AG08395 (cell line): ENCODE results near the gene CACNB1.
"Not testable (repeated sequence)": the region's sequence is repeated elsewhere in the genome, so short reads cannot be mapped to it uniquely, and the experiment has no call there.

ENCODE experiments used
- DNase-seq: peaks from one replicate; pipeline ENCODE4 v3.0.0; 2012; ENCODE audit warnings: mixed read lengths, low spot score

Gene CACNB1

DNA sequence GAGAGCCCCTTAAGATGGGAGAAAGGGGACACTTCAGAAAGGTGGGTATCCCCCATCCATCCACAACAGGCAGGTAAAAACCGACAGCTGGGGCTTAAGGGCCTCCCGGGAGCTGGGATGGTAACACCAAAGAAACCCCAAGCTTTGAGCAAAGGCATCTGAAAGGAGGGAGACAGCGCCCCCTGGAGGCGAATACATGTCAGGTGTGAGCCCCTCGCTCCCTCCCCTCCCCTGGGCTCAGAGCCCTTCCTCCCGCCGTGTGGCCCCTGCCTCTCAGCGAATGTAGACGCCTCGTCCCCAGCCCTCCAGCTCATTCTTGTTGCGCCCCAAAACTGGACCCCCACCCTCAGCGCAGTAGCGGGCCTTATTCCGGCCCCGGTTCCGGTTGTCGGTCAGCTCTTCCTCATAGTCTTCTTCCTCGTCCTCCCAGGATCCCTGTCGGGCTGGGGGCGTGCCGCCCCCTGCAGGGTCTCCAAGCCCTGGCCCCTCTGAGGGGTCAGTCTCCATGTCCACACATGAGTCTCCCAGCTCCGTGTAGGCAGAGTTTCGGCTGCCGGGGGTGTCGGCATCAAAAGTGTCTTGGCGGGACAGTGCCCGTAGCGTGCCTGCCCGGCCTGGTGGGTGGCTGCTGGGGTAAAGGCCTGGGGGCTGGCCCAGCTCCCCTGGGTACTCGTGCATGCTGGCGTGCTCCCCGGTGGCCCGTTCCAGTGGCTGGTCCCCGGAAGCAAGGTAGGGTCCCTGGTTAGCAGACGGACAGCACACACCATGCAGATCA, 22.4 kb downstream of the CACNB1 start:
- DNase-seq: peak; percentile 73

DNA sequence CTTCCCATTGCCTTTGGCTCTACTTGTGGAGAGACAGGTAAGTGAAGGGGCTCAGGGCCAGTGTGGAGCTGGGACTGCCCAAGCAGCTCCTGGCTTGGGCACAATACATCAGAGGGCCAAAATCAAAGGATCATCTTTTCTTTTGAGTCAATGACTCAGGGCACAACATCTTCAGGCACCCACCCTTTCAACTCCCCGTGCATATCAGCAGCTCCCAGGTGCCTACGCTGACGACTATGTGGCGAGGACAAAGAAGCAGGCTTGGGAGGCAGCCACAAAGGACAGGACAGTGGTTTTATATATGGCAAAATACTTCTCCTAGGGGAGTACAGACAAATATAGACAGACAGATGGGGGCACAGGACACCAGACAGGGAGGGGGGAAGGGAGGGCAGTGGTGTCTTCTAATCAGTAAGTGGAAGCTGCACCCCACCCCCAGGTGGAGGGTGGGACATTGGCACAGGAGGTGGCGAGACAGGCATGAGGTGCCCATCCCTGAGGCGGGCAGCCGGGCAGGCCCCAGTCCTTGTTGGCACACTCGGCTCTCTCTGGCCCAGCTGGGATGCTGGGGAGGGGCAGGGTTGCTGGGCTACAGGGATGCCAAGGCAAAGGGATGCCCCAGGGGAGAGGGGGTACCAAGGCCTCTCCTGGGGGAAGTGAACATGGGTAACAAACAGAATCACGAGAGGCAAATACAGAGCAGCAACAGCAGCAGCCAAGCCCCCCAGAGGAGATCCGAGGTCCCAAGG, 23.8 kb downstream of the CACNB1 start:
- DNase-seq: no peak

DNA sequence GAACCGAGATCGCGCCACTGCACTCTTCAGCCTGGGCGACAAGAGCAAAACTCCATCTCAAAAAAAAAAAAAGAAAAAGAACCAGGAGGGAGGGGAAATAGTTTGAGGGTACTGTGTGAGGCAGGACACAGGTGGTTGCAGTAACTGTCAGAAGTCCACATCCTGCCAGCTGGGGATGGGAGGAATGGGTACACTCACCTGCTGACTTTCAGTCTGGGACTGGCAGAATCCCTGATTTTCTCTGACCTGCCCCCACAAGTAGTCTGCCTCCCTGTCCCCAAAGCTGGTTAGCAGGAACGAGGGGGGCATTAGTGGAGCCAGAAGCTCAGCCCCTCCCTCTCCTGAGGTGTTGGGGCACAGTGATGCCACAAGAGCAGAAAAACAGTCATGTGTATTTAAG, 24.4 kb downstream of the CACNB1 start:
- no peak for DNase-seq

DNA sequence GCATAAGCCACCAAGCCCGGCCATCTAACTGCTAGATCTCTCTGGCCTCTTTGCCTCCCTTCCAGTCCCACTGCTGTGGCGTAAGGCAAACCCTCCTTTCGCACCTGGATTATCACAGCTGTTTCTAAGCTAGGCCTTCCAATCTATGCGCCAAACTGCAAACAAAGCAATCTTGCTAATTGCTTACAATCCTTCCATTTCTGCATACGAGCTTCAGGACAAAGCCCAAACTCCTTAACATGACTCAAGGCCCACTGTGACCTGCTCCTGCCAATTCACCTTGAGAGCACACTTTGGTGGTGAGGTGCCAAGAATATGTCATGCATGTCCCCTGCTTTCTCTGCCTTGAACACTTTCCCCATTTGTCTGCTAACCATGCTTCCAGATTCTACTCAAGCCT, 25.5 kb downstream of the CACNB1 start:
- no peak for DNase-seq

DNA sequence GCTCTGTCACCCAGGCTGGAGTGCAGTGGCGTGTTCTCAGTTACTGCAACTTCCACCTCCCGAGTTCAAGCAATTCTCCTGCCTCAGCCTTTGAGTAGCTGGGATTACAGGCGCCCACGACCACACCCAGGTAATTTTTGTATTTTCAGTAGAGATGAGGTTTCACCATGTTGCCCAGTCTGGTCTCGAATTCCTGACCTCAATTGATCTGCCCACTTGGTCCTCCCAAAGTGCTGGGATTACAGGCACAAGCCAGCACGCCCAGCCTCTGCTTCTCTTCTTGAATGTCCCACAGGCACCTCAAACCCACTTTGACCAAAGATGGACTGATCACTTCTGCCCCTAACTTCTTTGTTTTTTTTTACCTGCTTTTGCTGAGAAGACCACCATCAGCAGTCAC, 26.9 kb downstream of the CACNB1 start:
- no peak for DNase-seq

DNA sequence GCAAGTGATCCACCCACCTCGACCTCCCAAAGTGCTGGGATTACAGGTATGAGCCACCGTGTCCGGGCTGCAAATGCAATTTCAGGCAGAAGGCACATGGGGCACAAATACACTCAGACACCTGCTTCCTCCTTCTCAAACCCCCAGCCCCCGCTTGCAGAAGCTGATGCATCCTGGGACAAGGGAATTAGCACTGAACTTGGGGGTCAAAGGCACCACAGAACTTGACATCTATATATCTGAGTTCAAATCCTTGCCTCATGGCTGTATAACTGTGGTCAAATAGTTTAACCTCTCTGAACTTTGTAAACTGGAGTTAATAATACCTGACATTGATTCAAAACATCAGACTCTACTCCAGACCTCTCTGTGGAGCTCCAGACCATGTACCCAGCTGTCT, 27.4 kb downstream of the CACNB1 start:
- DNase-seq: no peak

DNA sequence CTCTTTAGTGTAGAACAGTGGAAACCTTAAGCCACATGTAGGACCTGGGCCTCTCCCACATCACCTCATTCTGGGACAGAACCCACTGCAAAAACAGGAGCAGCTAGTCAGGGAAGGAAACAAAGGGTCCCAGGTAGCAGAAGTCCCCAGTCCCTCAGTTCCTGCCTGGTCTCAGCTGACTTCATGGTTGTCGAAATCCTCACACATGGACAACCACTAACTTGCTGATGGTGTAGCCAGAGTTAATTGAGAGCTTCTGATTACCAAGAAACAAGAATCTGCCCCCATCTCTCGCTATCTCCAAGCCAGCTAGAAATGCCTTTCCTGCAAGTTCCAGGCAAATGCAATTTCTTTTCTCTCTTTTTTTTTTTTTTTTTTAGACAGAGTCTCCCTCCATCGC, 28.0 kb downstream of the CACNB1 start:
- no peak for DNase-seq

DNA sequence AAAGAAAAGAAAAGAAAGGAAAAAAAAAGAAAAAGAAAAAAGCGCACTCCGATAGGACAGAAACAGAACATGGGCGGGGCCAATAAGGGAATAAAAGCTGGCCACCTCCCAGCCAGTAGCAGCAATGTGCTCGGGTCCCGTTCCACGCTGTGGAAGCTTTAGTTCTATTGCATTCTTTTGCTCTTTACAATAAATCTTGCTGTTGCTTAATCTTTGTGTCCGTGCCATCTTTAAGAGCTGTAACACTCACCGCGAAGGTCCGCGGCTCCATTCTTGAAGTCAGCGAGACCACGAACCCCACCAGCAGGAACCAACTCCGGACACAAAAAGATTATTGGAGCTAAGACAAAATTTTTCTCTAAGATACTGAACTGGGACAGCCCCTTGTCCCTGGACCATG, 28.4 kb downstream of the CACNB1 start:
- no peak for DNase-seq

DNA sequence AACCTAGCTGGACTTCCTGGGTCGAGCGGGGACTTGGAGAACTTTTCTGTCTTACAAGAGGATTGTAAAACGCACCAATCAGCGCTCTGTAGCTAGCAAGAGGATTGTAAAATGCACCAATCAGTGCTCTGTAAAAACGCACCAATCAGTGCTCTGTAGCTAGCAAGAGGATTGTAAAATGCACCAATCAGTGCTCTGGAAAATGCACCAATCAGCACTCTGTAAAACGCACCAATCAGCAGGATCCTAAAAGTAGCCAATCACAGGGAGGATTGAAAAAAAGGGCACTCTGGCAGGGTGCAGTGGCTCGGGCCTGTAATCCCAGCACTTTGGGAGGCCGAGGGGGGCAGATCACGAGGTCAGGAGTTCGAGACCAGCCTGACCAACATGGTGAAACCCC, 29.0 kb downstream of the CACNB1 start:
- DNase-seq: not testable (repeated sequence)

DNA sequence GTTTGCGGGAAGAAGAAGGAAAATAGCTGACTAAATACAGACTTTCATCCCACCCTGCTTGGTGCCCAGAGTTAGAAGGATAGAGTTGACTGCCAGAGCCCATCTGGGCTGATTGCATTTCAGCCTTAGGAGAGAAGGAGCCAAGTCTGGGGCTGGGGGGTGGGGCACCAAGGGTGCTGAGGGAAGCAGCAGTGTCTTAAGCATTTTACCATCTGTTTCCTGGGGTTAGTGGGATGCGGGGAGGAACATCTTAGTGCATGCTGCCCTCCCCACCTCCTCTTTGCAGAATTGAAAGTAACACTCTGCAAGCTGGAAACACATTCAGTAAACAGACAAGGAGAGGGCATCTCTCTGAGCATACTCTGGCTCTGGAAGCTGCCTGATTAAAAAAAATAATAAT, 30.0 kb downstream of the CACNB1 start:
- no peak for DNase-seq

DNA sequence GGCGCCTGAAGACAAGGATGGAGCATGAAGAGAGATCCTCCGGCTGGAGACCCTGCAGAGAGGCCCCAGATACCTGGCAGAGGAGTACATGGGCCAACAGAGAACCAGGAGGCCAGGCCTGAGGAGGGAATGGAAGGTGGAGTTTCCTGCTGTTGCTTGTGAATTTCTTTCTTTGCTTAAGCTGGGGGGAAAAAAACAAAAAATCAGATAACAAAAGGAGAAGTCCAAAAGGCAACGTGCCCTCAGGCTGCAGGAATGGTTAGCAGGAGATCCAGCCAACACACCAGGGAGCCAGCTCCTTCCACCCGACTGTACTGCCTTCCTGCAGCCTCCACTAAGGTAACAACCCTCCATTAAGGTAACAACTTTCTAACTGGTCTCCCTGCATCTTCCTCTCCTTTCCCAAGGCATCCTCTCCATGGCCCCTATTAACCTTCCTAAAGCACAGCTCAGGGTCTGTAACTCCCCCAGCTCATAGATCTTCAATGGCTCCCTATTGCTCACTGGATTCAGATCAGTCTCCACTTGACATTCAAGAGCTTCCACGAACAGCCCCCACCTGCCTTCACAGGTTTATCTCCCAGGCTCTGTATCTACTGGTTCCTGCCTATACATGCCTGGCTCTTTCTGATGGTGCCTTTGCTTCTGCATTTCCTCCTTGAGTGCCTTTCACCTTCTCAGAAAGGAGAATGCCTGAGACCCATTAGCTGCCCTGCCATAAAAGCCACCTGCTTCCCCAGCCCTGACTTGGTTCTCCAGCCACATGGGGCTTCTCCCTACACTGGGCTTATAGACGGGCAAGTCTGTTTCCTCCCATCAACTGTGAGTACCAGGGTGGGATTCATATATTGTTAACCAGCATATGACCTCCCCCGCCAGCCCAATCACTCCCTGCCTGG, 30.8 kb downstream of the CACNB1 start:
- no peak for DNase-seq

DNA sequence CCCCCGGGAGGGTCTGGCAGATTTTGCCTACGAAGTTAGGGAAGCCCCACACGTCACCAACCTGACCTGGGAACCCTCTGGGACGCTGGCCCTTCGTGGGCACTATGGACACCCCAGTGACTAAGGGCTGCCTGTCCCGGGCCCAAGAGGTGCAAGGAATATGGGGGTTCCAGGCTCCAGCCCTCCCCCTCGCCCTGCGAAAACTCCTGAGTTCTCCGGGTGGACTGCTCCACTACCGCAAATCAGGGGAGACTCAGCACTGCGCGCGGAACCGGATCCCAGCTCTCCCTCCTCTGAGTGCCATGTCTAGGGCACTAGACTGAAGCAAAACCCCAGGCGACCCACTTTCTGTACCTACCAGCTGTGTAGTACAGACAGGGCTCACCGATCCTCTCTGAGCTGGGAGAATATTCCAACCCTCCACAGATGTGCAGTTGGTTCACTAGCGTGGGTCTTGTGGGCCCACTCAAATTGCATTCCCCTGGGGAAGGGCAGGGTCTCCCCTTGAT, 31.6 kb downstream of the CACNB1 start, which contains the start of gene ARL5C:
ARL5C (minus strand) TSS at position 321 of the 509 bp plus-strand sequence. CDS start 401 bp downstream, outside the sequence.
- DNase-seq: no peak

DNA sequence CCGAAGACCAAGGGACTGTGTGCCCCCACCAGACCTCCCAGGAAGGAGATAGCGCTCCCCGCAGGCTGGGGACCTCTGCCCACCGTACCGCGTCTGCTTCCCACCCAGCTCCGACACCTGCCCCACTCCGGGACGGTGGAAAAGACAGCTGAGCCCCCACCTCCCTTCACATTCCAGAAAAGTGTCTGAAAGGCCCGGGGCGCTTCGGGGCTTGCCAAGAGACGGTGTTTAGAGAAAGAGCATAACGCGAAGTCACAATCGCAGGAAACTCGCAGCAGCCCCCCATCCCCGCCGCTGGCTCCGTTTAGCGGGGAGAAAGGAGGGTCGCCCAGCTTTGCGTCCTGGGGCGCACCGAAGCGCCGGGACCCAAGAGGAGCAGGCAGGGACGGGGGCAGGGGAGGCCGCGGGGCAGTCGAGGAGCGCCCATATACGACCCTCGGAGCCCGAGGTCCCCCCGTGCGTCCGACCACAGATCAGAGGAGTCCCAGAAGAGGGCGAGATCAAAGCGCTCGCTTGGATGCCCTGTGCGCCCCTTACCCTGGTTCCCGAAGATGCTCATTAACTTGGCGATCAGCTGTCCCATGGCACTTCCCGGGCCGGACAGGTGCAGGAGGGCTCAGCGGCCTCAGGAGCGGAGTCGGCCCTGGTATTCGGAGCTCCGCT, 32.2 kb downstream of the CACNB1 start:
- DNase-seq: no peak

DNA sequence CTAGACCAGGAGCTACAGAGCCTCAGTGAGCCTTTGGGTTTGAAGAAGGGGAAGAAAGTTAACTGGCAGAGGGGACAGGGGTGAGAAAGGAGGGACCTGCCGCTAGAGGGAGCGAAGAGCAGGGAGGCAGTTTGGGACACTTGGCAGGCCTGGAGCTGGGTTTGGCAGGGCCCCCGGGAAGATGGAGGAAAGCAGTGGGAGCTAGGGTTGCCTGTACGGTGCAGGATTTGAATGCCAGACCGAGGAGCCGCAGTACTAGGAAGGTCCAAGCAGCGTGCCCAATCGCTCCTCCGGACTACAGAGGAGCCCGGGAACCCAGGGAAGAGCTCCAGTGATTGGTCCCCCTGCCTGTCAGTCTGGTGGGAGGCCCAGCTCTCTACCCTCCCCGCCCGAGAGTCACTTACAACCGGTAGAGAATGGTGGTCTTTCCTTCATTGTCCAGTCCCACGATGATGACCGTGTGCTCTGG, 32.8 kb downstream of the CACNB1 start:
- DNase-seq: peak; percentile 98

DNA sequence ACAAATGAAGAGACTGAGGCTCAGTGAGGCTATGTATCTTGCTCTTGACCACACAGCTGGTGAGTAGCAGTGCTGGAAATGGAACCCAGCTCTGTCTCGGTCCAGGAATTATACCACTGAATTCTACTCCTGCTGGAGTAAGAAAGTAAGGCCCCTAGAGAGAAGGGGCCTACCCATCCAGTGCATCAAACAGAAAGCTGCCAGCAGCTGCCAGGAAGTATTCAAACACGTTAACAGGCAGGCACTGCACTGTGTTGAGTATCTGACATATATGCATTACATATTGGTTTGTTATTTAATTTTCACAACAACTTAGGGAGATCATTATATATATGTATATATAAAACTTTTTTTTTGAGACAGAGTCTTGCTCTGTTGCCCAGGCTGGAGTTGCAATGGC, 35.5 kb downstream of the CACNB1 start:
- no peak for DNase-seq

DNA sequence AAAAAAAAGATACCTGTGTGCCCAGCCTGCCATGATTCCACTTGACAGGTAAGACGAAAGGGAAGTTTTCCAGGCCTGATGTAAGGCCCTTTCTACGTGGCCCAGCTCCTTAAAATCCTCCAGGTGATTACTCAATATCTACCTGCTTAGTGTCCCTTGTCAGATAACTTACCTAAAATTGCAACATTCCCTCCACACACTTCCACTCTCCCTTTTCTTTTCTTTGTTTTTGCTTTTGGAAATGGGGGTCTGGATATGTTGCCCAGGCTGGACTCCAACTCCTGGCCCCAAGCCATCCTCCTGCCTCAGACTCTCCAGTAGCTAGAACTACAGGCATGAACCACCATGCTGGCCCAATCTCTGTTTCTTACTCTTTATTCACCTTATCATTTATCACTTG, 38.8 kb downstream of the CACNB1 start:
- DNase-seq: no peak

DNA sequence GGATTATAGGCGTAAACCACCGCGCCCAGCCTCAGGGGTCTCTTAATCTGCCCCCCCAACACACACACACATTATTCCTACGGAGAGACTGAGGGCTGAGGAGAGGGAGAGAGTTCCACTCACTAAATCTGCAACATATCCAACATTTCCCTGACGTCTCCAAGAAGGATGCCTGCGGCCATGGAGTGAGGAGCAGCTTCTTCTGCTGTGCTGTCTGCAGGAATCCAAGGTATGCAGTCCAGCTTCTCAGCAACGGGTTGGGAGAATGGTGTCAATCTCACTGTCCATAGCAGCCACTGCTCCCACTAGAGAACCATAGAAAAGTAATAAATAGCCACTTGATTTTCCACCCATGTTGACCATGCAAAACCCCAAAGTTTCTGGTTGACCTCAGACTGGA, 41.0 kb downstream of the CACNB1 start:
- no peak for DNase-seq

DNA sequence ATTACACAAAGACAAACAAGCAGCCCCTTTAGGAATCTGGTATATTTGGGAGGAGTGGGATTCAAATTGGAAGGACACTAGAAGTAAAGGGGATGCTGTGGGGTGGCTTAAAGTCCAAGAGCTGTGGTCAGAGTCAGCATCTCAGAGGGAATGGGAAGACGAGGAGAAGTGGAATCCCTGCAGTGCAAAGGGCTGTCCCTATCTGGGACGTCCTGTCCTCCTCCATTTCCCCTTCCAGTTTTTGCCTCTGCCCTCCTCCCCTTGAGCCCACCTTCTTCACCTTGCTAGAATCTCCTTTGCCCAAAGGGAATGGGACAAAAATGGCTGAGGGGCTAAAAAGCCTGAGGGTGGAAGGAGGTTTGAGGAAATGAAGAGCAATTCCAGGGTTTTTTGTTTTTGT, 41.8 kb downstream of the CACNB1 start:
- no peak for DNase-seq

DNA sequence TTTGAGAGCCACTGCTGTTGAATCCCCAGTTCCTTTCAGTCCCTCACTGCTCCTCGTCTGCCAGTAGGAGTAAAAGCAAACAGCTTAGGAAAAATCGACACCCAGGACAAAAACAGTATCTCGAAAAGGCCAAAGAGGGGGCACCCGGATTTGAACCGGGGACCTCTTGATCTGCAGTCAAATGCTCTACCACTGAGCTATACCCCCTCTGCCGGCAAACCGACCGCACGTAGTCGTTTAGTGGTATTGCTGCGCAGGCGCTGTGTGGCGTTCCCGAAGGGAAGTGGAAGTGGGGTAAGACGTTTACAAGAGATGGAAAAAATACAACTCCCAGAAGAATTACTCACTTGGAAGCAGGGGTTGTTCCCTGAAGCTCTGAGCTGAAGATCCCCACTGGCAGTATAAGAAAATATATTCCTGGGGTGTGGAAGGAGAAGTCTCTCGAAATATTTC, 43.8 kb downstream of the CACNB1 start:
- peak; percentile 82 for DNase-seq

DNA sequence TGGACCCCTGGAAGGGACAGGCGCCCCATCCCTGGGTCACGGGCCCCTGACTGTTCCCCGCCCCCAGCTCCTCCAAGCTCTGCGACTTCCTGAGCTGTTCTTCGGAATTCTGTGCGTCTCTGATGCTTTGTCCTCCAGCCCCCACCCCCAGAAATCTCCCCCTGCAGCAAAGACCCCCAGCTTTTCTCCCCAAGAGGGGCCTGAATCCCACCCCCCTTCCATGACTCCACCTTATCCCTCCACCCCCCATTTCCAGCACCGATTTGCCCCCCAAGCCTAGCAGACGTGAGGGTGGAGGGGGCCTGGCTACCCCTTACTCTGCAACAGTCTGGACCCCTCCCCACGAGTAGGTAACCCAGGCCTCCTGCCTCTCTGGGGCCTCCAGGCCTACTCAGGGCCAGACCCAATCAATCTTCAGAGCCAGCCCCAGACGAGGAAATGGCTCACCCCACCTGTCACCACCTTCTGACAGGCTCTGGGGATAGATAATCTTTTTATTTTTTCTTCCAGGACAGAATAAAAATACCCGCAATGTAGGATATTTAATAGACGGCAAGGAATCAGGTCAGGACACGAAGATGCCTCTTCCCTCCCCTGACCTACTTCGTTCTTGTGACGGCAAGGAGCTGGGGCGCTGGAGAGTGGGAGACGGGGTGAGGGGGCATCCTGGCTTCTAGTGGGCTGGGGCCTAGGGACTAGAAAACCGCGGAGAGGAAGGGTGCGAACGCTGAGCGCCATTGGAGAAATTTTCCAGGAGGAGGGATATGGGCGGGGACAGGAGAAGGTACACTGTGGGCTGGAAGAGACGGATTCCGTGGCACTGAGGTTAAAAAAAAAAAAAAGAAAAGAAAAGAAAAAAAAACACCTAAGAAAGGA, 45.3 kb downstream of the CACNB1 start:
- DNase-seq: no peak
